Measurements from ENCODE around the gene TBX4. TPM values are rescaled to one million over a fixed set of nuclear protein-coding genes. Genes with fewer than 3 reads are reported as not detected.

TBX4 gene
- total and polyA plus RNA-seq, 9 of the 15 experiments (the other 6 are each of a cell fraction or from before 2014, with no cell fraction given): not detected

GRCh38 chr17:61463316-61464129, 11.3 kb downstream of the TBX4 start (continued):
- TF ChIP-seq NFE2L1 (tag; IDR thresholded peaks at IDR 0.05; ENCODE audit: borderline replicate concordance, low read depth): no peak
- no peak for TF ChIP-seq SIX5 (IDR thresholded peaks at IDR 0.05; ENCODE audit: borderline replicate concordance in 1 of 2, insufficient read depth in 1 of 2, low read depth in 1 of 2, low read length in 2 of 2)
- TF ChIP-seq CREB5 (CRISPR knock-in tag; IDR thresholded peaks at IDR 0.05): no peak
- TF ChIP-seq ELF2 (CRISPR knock-in tag; IDR thresholded peaks at IDR 0.05): no peak
- TF ChIP-seq ZSCAN32 (CRISPR knock-in tag; IDR thresholded peaks at IDR 0.05): no peak
- TF ChIP-seq TEAD4 (IDR thresholded peaks at IDR 0.05; ENCODE audit: low read length): peak; percentile 49; the same call in 1 of the 2 replicates
- TF ChIP-seq TEAD4 (CRISPR knock-in tag; IDR thresholded peaks at IDR 0.05; ENCODE audit: borderline replicate concordance): no peak
- TF ChIP-seq ZBTB11 (CRISPR knock-in tag; IDR thresholded peaks at IDR 0.05): peak in 1 of 3 experiments; percentile 75; a peak in 2 of 6 replicates
- TF ChIP-seq, protein P1, sequence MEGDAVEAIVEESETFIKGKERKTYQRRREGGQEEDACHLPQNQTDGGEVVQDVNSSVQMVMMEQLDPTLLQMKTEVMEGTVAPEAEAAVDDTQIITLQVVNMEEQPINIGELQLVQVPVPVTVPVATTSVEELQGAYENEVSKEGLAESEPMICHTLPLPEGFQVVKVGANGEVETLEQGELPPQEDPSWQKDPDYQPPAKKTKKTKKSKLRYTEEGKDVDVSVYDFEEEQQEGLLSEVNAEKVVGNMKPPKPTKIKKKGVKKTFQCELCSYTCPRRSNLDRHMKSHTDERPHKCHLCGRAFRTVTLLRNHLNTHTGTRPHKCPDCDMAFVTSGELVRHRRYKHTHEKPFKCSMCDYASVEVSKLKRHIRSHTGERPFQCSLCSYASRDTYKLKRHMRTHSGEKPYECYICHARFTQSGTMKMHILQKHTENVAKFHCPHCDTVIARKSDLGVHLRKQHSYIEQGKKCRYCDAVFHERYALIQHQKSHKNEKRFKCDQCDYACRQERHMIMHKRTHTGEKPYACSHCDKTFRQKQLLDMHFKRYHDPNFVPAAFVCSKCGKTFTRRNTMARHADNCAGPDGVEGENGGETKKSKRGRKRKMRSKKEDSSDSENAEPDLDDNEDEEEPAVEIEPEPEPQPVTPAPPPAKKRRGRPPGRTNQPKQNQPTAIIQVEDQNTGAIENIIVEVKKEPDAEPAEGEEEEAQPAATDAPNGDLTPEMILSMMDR (IDR thresholded peaks at IDR 0.05 in 2 of 3, conservative IDR thresholded peaks at IDR 0.05 in 1 of 3; ENCODE audit: insufficient read depth in 2 of 3, low read depth in 1 of 3, low read length in 3 of 3): peak; percentile 29 to 56 (median 29); a peak in 5 of 6 replicates
- TF ChIP-seq, protein P2, sequence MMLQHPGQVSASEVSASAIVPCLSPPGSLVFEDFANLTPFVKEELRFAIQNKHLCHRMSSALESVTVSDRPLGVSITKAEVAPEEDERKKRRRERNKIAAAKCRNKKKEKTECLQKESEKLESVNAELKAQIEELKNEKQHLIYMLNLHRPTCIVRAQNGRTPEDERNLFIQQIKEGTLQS (IDR thresholded peaks at IDR 0.05): no peak
- TF ChIP-seq, protein P2 (CRISPR knock-in tag; conservative IDR thresholded peaks at IDR 0.05): no peak

Data from K562 (cell line).